ENCODE data around the gene DKC1.

DKC1 gene

DNA sequence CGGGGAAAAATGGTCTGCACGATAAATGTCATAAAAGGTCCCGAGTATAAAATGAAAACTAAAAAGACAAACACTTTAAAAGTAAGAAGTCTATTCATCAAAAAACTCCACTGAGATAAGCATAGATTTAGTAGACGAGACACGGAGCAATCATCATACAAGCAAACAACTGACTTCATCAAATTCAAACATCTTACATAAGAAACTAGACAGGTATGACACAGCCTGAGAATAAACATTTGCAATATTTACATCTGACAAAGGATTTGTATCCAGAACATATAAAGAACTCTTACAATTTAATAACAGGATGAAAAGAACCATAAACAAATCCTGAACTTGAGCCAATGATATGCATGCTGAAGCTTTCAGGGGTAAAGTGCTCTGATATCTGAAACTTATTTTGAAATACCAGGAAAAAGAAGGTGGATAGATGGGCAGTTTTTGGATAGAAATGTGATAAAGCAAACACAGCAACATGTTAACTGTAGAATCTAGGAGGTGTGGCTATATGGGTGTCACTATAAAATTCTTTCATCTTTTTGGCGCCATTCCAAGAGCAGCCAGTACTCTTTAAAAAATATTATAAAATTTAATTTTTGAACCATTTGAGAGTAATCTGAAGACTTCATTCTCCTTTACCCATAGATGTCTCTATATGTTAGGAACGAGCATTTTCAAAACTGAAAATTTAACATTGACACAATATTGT is 30.6 kb downstream of the DKC1 start:
- H3K36me3 ChIP-seq (ENCODE audit: control insufficient read depth, insufficient read depth, low read length), result no peaks in the 10 kb centered on the region
- H3K27ac ChIP-seq (ENCODE audit: low read length), result no peak overlapping the region
- H3K9me3 ChIP-seq (ENCODE audit: control insufficient read depth, insufficient read depth, low read length), result no peaks in the 10 kb centered on the region
- no peaks in the 10 kb centered on the region for H3K4me1 ChIP-seq (ENCODE audit: control insufficient read depth, insufficient read depth, low read length)
- WGBS (ENCODE audit: insufficient coverage, insufficient read length), result no CpG with 5 or more reads among the region's 7 CpGs
- no peak for DNase-seq (ENCODE audit: low read depth, low spot score)
- H3K27me3 ChIP-seq (ENCODE audit: control insufficient read depth, insufficient read depth, low read length), result no peaks in the 10 kb centered on the region
- no peak overlapping the region for H3K4me3 ChIP-seq (ENCODE audit: low read length)

DNA sequence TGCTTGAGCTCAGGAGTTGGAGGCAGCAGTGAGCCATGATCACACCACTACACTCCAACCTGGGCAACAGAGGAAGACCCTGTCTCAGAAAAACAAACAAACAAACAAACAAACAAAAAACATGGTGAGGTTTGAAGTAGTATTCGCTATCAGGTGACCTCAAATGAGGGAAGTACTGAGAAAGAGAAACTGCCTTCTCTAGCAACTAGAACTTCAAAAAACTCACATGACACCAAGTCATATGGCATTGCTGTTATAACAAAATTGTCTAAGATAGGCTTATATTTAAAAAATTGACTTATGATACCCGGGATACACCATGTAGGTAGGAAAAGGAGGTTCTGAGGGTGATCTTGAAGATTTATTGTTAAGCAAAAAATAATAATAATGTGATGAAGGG is 32.4 kb downstream of the DKC1 start:
- Histone ChIP-seq H3K27ac (ENCODE audit: low read length) (no peak overlapping the region), H3K4me1 (ENCODE audit: control insufficient read depth, insufficient read depth, low read length) (no peaks in the 10 kb centered on the region), H3K4me3 (ENCODE audit: low read length) (no peak overlapping the region), H3K27me3 (ENCODE audit: control insufficient read depth, insufficient read depth, low read length) (no peaks in the 10 kb centered on the region), H3K36me3 (ENCODE audit: control insufficient read depth, insufficient read depth, low read length) (no peaks in the 10 kb centered on the region), H3K9me3 (ENCODE audit: control insufficient read depth, insufficient read depth, low read length) (no peaks in the 10 kb centered on the region)
- no peak for DNase-seq (ENCODE audit: low read depth, low spot score)
- no CpG with 5 or more reads among the region's 2 CpGs for WGBS (ENCODE audit: insufficient coverage, insufficient read length)

DNA sequence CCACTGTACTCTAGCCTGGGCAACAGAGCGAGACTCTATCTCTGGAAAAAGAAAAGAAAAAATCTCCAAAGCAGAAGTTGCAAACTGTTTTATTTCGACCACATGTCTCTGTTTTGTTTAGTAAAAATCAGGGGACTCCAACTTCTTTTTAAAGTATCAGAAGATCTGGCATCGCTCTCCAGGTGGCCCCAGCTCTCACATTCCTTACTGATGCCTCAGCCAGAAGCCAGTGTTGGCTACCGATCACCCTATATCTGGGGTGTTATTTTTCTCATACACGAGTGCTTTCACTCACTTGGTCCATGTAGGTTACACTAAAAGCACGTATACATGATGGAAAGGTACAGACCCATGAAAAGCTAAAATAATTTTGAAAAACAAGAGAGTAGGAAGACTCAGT is 34.3 kb downstream of the DKC1 start:
- Histone ChIP-seq H3K9me3 (ENCODE audit: control insufficient read depth, insufficient read depth, low read length) (no peaks in the 10 kb centered on the region), H3K4me1 (ENCODE audit: control insufficient read depth, insufficient read depth, low read length) (peaks cover 2% of the 10 kb centered on the region), H3K27ac (ENCODE audit: low read length) (no peak overlapping the region), H3K36me3 (ENCODE audit: control insufficient read depth, insufficient read depth, low read length) (no peaks in the 10 kb centered on the region), H3K4me3 (ENCODE audit: low read length) (no peak overlapping the region), H3K27me3 (ENCODE audit: control insufficient read depth, insufficient read depth, low read length) (no peaks in the 10 kb centered on the region)
- DNase-seq (ENCODE audit: low read depth, low spot score), result no peak
- WGBS (ENCODE audit: insufficient coverage, insufficient read length), result no CpG with 5 or more reads among the region's 6 CpGs

DNA sequence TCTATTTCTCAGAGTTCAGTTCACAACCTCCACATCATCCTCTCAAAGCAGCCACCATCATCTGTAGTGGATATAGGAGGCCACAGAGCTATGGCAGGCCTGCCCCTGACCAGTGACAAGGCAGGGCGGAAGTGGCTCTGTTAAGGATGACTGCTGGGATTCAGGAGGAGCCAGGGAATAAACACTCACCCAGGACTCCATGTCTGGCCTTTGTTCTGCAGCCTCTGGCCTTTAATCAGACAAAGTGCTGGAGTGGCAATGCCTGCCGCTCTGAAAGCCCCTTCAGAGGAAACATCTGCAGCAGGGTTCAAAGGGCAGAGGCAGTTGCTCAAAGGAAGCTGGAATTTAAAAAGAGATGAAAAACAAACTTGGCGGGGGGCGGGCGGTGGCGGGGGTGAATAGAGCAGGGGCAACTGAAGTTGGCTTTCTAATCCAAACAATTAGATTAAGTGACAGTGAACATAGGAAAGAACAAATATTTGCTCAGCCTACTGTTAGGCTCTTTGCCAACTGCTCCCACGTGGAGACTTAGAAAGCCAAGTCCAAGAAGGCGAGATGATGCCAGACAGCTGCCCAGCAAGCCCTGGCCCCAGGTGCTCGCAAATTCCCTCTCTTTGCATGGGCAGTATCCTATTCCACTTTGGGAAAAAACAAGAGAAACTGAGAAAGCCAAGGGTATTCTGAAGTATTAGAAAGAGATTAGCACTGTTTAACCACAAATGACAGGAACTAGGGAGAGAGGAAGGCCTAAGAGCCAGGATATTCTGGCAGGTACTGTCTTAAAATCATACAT is 37.1 kb downstream of the DKC1 start:
- Histone ChIP-seq H3K27ac (ENCODE audit: low read length) (no peak overlapping the region), H3K27me3 (ENCODE audit: control insufficient read depth, insufficient read depth, low read length) (peaks cover 2% of the 10 kb centered on the region; the same call in 1 of the 2 replicates), H3K9me3 (ENCODE audit: control insufficient read depth, insufficient read depth, low read length) (no peaks in the 10 kb centered on the region), H3K36me3 (ENCODE audit: control insufficient read depth, insufficient read depth, low read length) (no peaks in the 10 kb centered on the region), H3K4me1 (ENCODE audit: control insufficient read depth, insufficient read depth, low read length) (peaks cover 3% of the 10 kb centered on the region), H3K4me3 (ENCODE audit: low read length) (no peak overlapping the region)
- WGBS (ENCODE audit: insufficient coverage, insufficient read length), result no CpG with 5 or more reads among the region's 9 CpGs
- DNase-seq (ENCODE audit: low read depth, low spot score), result no peak

DNA sequence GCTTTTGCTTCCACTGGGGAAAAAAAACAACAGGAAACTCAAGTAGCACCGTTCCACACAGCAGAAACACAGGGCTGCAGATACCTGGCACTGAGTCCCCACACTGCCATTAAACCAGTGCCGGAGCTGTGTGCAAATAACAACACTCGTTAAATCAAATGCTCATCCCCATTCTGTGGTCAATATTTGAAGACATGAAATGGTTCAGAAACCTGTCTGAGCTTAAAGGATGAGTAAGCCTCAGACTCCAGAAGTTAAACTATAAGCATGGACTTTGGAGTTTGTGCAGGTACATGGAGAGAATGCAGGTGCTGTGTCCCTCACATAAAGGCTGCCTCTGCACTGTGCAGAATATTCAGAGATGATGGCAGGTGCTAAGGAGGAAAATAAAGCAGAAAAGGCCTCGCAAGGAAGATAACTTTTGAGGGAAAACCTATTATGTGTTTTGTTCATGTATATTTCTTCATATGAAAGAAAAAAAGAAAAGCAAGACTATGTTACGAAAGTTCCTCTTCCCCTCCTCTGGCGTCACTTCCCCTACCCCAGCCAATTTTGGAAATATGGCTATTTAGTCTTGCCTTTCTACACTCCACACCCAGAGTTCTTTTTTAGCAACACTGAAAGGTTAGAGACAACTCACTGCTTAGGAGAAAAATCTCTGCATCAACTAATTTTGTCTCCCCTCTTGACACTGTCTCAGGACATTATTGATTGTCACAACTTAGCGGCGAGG is 38.0 kb downstream of the DKC1 start:
- Histone ChIP-seq H3K4me3 (ENCODE audit: low read length) (no peak overlapping the region), H3K4me1 (ENCODE audit: control insufficient read depth, insufficient read depth, low read length) (peaks cover 3% of the 10 kb centered on the region), H3K27me3 (ENCODE audit: control insufficient read depth, insufficient read depth, low read length) (peaks cover 2% of the 10 kb centered on the region; the same call in 1 of the 2 replicates), H3K9me3 (ENCODE audit: control insufficient read depth, insufficient read depth, low read length) (no peaks in the 10 kb centered on the region), H3K27ac (ENCODE audit: low read length) (no peak overlapping the region), H3K36me3 (ENCODE audit: control insufficient read depth, insufficient read depth, low read length) (no peaks in the 10 kb centered on the region)
- no CpG with 5 or more reads among the region's 8 CpGs for WGBS (ENCODE audit: insufficient coverage, insufficient read length)
- DNase-seq (ENCODE audit: low read depth, low spot score), result no peak

DNA sequence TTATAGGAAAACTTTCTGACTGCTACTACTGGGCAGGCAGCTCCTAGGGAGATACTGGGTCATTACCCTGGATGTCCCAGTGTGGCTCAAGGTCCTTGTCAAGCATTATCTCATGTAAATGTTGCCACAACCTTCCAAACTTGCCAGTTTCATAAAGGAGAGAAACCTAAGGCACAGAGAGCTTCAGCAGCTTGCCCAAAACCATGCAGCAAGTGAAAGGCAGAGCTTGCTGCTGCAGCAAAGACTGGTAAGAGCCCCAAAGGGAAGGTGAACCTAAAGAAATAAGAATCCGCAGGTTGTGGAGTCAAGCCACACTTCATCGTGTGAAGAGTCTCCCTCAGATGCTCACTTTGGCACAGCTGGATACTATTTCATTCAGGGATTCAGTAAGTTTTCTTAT is 40.3 kb downstream of the DKC1 start:
- H3K27me3 ChIP-seq (ENCODE audit: control insufficient read depth, insufficient read depth, low read length), result peaks cover 2% of the 10 kb centered on the region; the same call in 1 of the 2 replicates
- H3K27ac ChIP-seq (ENCODE audit: low read length), result no peak overlapping the region
- no CpG with 5 or more reads among the region's 2 CpGs for WGBS (ENCODE audit: insufficient coverage, insufficient read length)
- no peaks in the 10 kb centered on the region for H3K36me3 ChIP-seq (ENCODE audit: control insufficient read depth, insufficient read depth, low read length)
- H3K4me1 ChIP-seq (ENCODE audit: control insufficient read depth, insufficient read depth, low read length), result peaks cover 3% of the 10 kb centered on the region
- DNase-seq (ENCODE audit: low read depth, low spot score), result no peak
- no peaks in the 10 kb centered on the region for H3K9me3 ChIP-seq (ENCODE audit: control insufficient read depth, insufficient read depth, low read length)
- no peak overlapping the region for H3K4me3 ChIP-seq (ENCODE audit: low read length)

DNA sequence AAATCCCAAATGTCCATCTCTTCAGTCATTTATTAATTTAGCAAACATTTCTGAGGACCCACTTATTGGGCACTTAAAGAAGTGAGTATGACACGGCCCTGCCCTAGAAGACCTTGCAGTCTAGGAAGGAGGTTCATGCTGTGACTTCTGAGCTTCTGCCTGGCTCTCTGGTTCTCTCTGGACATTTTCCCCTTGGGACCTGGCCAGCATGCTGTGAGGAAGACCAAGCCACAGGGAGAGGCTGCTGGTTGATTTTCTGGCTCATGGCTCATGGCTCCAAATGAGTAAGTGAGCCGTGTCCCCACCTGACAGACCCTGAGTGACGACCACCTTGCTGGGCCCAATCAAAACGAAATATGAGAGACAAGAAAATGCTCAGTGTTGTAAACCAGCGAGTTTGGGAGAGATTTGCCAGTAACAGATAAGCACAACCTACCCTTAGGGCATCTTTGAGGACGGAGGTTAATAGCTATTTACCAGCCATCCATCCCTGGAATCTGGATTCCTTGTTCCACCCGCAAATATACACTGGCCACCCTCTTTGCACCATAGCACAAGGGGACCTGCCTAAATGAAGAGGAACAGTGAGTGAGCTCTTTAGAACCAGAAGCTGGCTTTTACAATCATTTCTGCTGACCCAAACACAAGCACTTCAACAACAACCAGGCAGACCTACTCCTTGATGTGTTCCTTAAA is 41.7 kb downstream of the DKC1 start:
- Histone ChIP-seq H3K9me3 (ENCODE audit: control insufficient read depth, insufficient read depth, low read length) (no peaks in the 10 kb centered on the region), H3K4me3 (ENCODE audit: low read length) (peak overlapping the region; percentile 59; the same call in 1 of the 2 replicates), H3K27me3 (ENCODE audit: control insufficient read depth, insufficient read depth, low read length) (peaks cover 2% of the 10 kb centered on the region; the same call in 1 of the 2 replicates), H3K4me1 (ENCODE audit: control insufficient read depth, insufficient read depth, low read length) (peaks cover 3% of the 10 kb centered on the region), H3K27ac (ENCODE audit: low read length) (no peak overlapping the region), H3K36me3 (ENCODE audit: control insufficient read depth, insufficient read depth, low read length) (no peaks in the 10 kb centered on the region)
- DNase-seq (ENCODE audit: low read depth, low spot score), result no peak
- no CpG with 5 or more reads among the region's 7 CpGs for WGBS (ENCODE audit: insufficient coverage, insufficient read length)

DNA sequence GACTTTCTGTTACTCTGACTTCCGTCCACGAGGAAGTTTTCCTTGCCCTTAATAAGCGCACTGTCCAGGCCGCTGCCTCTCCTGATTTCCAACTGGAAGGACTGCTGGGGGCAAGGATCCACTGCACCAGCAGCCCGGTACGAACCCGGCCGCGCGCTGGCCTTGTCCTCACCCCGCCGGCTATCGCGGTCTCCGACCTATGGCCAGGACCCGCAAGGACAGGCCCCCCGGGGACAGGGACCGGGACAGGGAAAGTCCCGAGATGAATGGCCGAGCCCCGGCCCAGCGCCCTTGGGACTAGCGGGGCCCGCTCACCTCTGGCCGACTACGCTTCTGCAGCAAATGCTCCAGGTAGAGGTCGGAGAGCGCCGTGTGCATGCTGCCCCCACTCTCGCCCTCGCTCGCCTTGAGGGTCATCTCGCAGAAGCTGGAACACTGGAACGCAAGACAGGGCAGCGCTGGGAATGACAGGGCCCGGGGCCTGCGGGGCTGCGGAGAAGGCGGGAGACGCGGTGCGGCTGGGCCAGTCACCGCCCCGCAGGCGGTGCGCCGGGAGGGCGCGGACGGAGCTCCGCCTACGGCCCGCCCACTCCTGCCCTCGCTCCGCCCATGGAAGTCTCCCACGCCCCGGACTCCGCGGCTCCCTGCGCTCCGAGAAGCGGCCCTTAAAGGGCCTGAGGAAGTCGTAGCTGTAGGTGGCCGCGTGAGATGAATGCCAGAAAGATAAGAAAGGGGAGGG is 42.5 kb downstream of the DKC1 start, which contains the start of gene MPP1:
TSS of gene MPP1 (minus strand) at position 529 of the 739 bp plus-strand sequence. CDS start at position 417, 112 bp downstream.
- Histone ChIP-seq H3K36me3 (ENCODE audit: control insufficient read depth, insufficient read depth, low read length) (no peaks in the 10 kb centered on the region), H3K4me1 (ENCODE audit: control insufficient read depth, insufficient read depth, low read length) (peaks cover 3% of the 10 kb centered on the region), H3K27me3 (ENCODE audit: control insufficient read depth, insufficient read depth, low read length) (peaks cover 2% of the 10 kb centered on the region; the same call in 1 of the 2 replicates), H3K9me3 (ENCODE audit: control insufficient read depth, insufficient read depth, low read length) (no peaks in the 10 kb centered on the region), H3K27ac (ENCODE audit: low read length) (no peak within 1 kb of the TSS), H3K4me3 (ENCODE audit: low read length) (peak within 1 kb of the TSS; percentile 59; the same call in 1 of the 2 replicates)
- WGBS (ENCODE audit: insufficient coverage, insufficient read length), result no CpG with 5 or more reads among the region's 65 CpGs
- no peak for DNase-seq (ENCODE audit: low read depth, low spot score)

DNA sequence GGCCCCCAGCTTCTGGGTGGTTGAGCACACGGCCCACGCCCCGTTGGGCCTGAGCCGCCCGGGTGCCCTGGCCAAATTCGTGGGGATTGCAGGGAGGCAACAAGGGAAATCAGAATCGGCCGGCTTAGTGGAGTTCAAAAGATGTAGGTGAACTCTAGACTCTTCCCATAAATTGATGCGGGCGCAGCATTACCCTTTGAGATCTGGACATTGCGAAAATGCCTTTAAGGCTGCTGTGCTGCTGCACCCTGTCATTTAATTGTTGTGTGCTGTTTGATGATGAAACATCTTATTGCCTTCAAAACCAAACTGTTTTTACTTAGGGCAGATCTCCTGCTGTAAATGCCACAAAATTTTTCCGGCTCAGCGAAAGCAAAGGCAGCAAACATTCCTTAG is 43.0 kb downstream of the DKC1 start:
- no peak for DNase-seq (ENCODE audit: low read depth, low spot score)
- Histone ChIP-seq H3K4me1 (ENCODE audit: control insufficient read depth, insufficient read depth, low read length) (peaks cover 3% of the 10 kb centered on the region), H3K9me3 (ENCODE audit: control insufficient read depth, insufficient read depth, low read length) (no peaks in the 10 kb centered on the region), H3K4me3 (ENCODE audit: low read length) (peak overlapping the region; percentile 59; the same call in 1 of the 2 replicates), H3K27ac (ENCODE audit: low read length) (no peak overlapping the region), H3K36me3 (ENCODE audit: control insufficient read depth, insufficient read depth, low read length) (no peaks in the 10 kb centered on the region), H3K27me3 (ENCODE audit: control insufficient read depth, insufficient read depth, low read length) (peaks cover 2% of the 10 kb centered on the region; the same call in 1 of the 2 replicates)
- WGBS (ENCODE audit: insufficient coverage, insufficient read length), result no CpG with 5 or more reads among the region's 13 CpGs
